Stomach (tissue), 9 donors: ENCODE measurements around the gene MAPK8IP3. TPM values are rescaled to one million over a fixed set of nuclear protein-coding genes. Genes with fewer than 3 reads are reported as not detected.
"Not testable (repeated sequence)": the region's sequence is repeated elsewhere in the genome, so short reads cannot be mapped to it uniquely, and the experiment has no call there.

ENCODE experiments used
- DNase-seq, 2 donors: peaks; one replicate each; pipeline versions ENCODE4 v3.0.0 to v3.0.0-alpha.2; 2013 to 2019
- H3K27ac ChIP-seq, 5 donors: fragments of 200-600 bp in 4 of 5; sonication (generic) in 4 of 5; one replicate each; pipeline ENCODE4 v1.5.1; 2013 to 2019; ENCODE audit warnings: mild to moderate bottlenecking in 1 of 5, moderate library complexity in 1 of 5
- H3K27me3 ChIP-seq, 3 donors: fragments of 200-600 bp; sonication (generic); one replicate each; pipeline ENCODE4 v1.5.1; 2017 to 2019; ENCODE audit warnings: mixed run types in 1 of 3
- H3K36me3 ChIP-seq, 4 donors: fragments of 200-600 bp; sonication (generic); 1 replicate in 3 of 4; 2 replicates in 1 of 4; pipeline ENCODE4 v1.5.1; 2016 to 2019
- H3K4me1 ChIP-seq, 4 donors: fragments of 200-600 bp; sonication (generic); one replicate each; pipeline ENCODE4 v1.5.1; 2016 to 2019
- H3K4me3 ChIP-seq, 4 donors: fragments of 200-600 bp; sonication (generic) in 3 of 4; one replicate each; pipeline ENCODE4 v1.5.1; 2016 to 2019; ENCODE audit warnings: mild to moderate bottlenecking in 1 of 4
- H3K9me3 ChIP-seq, 4 donors: fragments of 200-600 bp; sonication (generic); one replicate each; pipeline ENCODE4 v1.5.1; 2016 to 2019
- CTCF ChIP-seq, 7 experiments: fragments of 450-650 bp in 4 of 7; fragments of 200-600 bp in 3 of 7; sonication (generic) in 3 of 7; IDR thresholded peaks; one replicate each; pipeline ENCODE4 v1.5.1; 2016 to 2019; ENCODE audit warnings: antibody characterized with exemption in 7 of 7, control low read depth in 2 of 7, mild to moderate bottlenecking in 1 of 7
- EP300 ChIP-seq: sonication (generic); formaldehyde crosslinking; IDR thresholded peaks from one replicate; pipeline ENCODE4 v1.6.1; 2017; ENCODE audit warnings: antibody characterized with exemption
- POLR2A ChIP-seq, 4 donors: fragments of 450-650 bp; IDR thresholded peaks; one replicate each; pipeline ENCODE4 v1.6.1; 2016; ENCODE audit warnings: antibody characterized with exemption in 4 of 4, control low read depth in 2 of 4, mild to moderate bottlenecking in 1 of 4, moderate library complexity in 1 of 4
- POLR2AphosphoS5 ChIP-seq, 3 donors: sonication (generic); formaldehyde crosslinking; IDR thresholded peaks; one replicate each; pipeline ENCODE4 v1.6.1; 2016; ENCODE audit warnings: antibody characterized with exemption in 3 of 3
- WGBS, 5 donors: extraction: QIAGEN DNeasy Blood & Tissue Kit in 3 of 5; methylation state at CpG; one replicate each; pipeline versions ENCODE4 v1.1.5 to v1.1.7; 2013 to 2018; 5-methylcytosine and 5-hydroxymethylcytosine counted together
- intact Hi-C: fragments of 100-400 bp; cut with DNase I; formaldehyde crosslinking; loops from one replicate; pipeline ENCODE4 v1.15.1; 2023; ENCODE audit warnings: low total_unique reads
- polyA plus RNA-seq, 3 donors: library from polyadenylated mRNA; stranded (reverse); fragments of 200-250 nt; gene quantifications; one replicate each; pipeline ENCODE4 v1.2.3, GENCODE V29; 2013
- total RNA-seq, 5 donors: library from RNA; depleted of rRNA; stranded (reverse); fragments of >200 nt; gene quantifications; one replicate each; pipeline versions ENCODE4 v1.1.0 to v1.2.3, GENCODE V29; 2014 to 2016
- donor health status: healthy with polysubstance abuse.
- donor health status: Bipolar disorder and iron deficiency.
- donor health status: healthy.

The MAPK8IP3 gene
- total and polyA plus RNA-seq, 8 donors, result 10.1 to 320 (median 56.3) TPM

- Histone ChIP-seq H3K27me3 (no peaks in the 10 kb centered on the region), H3K4me3 (peak within 1 kb of the TSS; percentile 29 to 47 (median 34)), H3K9me3 (peaks cover 0 to 13% (median 9%) of the 10 kb centered on the region in 4 donors), H3K36me3 (peaks cover 5 to 41% (median 38%) of the 10 kb centered on the region in 4 donors), H3K27ac (peak within 1 kb of the TSS; percentile 73 to 75 (median 74)), H3K4me1 (peaks cover 14 to 29% (median 22%) of the 10 kb centered on the region in 4 donors)
- intact Hi-C loops, result no loop called here
- peak; percentile 65 to 73 for DNase-seq
- WGBS, 5 donors, result 25 to 63% (median 30%) methylated on average over 11 to 28 of the region's 28 CpGs
- no peak for TF ChIP-seq CTCF (IDR thresholded peaks at IDR 0.05)
- peak in 1 of 3 donors; percentile 15 for TF ChIP-seq POLR2AphosphoS5 (IDR thresholded peaks at IDR 0.05)
- TF ChIP-seq POLR2A (IDR thresholded peaks at IDR 0.05), result no peak
- TF ChIP-seq EP300, result no peak
Measured at GRCh38 chr16:1793578-1794220, 87.7 kb downstream of the MAPK8IP3 start, which contains the start of gene IGFALS. Gene IGFALS (minus strand): TSS chr16:1793705. CDS start chr16:1793652, 53 bp downstream.

- intact Hi-C loops, result no loop called here
- Histone ChIP-seq H3K36me3 (peaks cover 0 to 35% (median 31%) of the 10 kb centered on the region in 4 donors), H3K9me3 (peaks cover 0 to 13% (median 9%) of the 10 kb centered on the region in 4 donors), H3K27me3 (no peaks in the 10 kb centered on the region), H3K4me3 (peak overlapping the region; percentile 29 to 47 (median 34)), H3K27ac (peak overlapping the region; percentile 73 to 75 (median 74)), H3K4me1 (peaks cover 14 to 29% (median 22%) of the 10 kb centered on the region in 4 donors)
- 20 to 45% (median 42%) methylated on average over 9 to 18 of the region's 18 CpGs for WGBS, 5 donors
- TF ChIP-seq EP300 (no peak), POLR2AphosphoS5 (IDR thresholded peaks at IDR 0.05) (no peak), CTCF (IDR thresholded peaks at IDR 0.05) (no peak), POLR2A (IDR thresholded peaks at IDR 0.05) (no peak)
- DNase-seq, result peak; percentile 76 to 82
Measured at GRCh38 chr16:1794221-1794871, 88.4 kb downstream of the MAPK8IP3 start.

GRCh38 chr16:1794908-1795666, 89.1 kb downstream of the MAPK8IP3 start:
- Histone ChIP-seq H3K4me3 (peak overlapping the region in 1 of 4 donors; percentile 29), H3K36me3 (peaks cover 0 to 27% (median 24%) of the 10 kb centered on the region in 4 donors), H3K9me3 (peaks cover 0 to 13% (median 9%) of the 10 kb centered on the region in 4 donors), H3K4me1 (peaks cover 14 to 29% (median 22%) of the 10 kb centered on the region in 4 donors), H3K27me3 (no peaks in the 10 kb centered on the region), H3K27ac (peak overlapping the region; percentile 73 to 75 (median 74))
- WGBS, 5 donors, result 60 to 80% (median 69%) methylated on average over 24 to 32 of the region's 32 CpGs
- TF ChIP-seq POLR2AphosphoS5 (IDR thresholded peaks at IDR 0.05) (no peak), CTCF (IDR thresholded peaks at IDR 0.05) (no peak), POLR2A (IDR thresholded peaks at IDR 0.05) (no peak), EP300 (no peak)
- peak in 1 of 2 donors; percentile 8 for DNase-seq
- intact Hi-C loops, result no loop called here

GRCh38 chr16:1799263-1799662, 93.3 kb downstream of the MAPK8IP3 start:
- intact Hi-C loops, H3K27me3 ChIP-seq, H3K27ac ChIP-seq, DNase-seq, H3K4me1 ChIP-seq, H3K36me3 ChIP-seq, H3K4me3 ChIP-seq: not testable (repeated sequence)
- WGBS, 5 donors, result 43 to 82% (median 65%) methylated on average over 5 of the region's 5 CpGs
- H3K9me3 ChIP-seq, result peaks cover 0 to 13% (median 9%) of the 10 kb centered on the region in 4 donors
